Measurements from ENCODE around the gene PAXX. TPM values are rescaled to one million over a fixed set of nuclear protein-coding genes. Genes with fewer than 3 reads are reported as not detected.

Gene PAXX
- total RNA-seq, 1 experiment from 2014 or later, result 89.0 TPM

DNA sequence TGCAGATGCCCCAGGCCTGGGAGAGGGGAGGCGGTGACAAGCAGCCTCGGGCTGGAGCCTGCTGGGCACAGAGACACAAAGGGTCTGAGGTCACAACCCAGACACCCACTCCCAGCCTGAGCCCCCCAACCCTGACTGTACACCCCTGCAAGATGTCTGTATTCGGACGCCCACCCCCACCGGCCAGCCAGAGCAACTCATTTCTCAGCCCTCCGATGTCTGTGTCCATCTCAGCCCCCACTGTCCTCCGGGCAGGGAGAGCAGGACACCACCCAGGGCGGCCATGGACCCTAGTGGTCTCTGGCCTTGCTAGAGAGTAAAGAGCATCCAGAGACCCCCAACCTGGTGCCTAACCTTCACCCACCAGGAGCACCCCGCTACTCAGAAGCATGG lies 36.3 kb upstream of the PAXX start:
- no peaks in the 10 kb centered on the region for H3K9me3 ChIP-seq (ENCODE audit: control insufficient read depth in 1 of 2, insufficient read depth in 1 of 2, low read depth in 1 of 2, low read length in 2 of 2)
- no peaks in the 10 kb centered on the region for H4K20me1 ChIP-seq (ENCODE audit: insufficient read depth)
- H3K4me1 ChIP-seq (ENCODE audit: control insufficient read depth in 1 of 2, insufficient read depth in 2 of 2, low read length in 2 of 2), result peaks cover 2 to 5% of the 10 kb centered on the region in 2 experiments; a peak in 3 of 4 replicates
- no peak overlapping the region for H3K4me2 ChIP-seq (ENCODE audit: low read length)
- DNase-seq (ENCODE audit: low read depth, low spot score), result no peak
- H3K27ac ChIP-seq (ENCODE audit: low read depth, low read length), result no peak overlapping the region
- ATAC-seq, result no peak
- ChIA-PET RAD21 (ENCODE audit: low non-redundant PET in 1 of 2, low total read pairs in 2 of 2, uncharacterized antibody in 2 of 2, unreplicated experiment in 2 of 2) (no interaction called here), CTCF (no interaction called here), POLR2A (no interaction called here)
- BruUV-seq (replicated peaks), result no TSS peak
- intact Hi-C loops (cut with micrococcal nuclease), result no loop called here
- no peaks in the 10 kb centered on the region for H3K36me3 ChIP-seq (ENCODE audit: control insufficient read depth in 1 of 2, insufficient read depth in 2 of 2, low read length in 2 of 2)
- H3K27me3 ChIP-seq (ENCODE audit: insufficient read depth, low read length), result no peaks in the 10 kb centered on the region
- no peak overlapping the region for H2AFZ ChIP-seq (ENCODE audit: low read depth, low read length, poor library complexity, severe bottlenecking)
- no peak overlapping the region for H3K9ac ChIP-seq (ENCODE audit: low read length)
- no peak overlapping the region for H3K4me3 ChIP-seq (replicated peaks in 1 of 2; ENCODE audit: low read depth in 1 of 2, low read length in 2 of 2)
- no peak for TF ChIP-seq EGR1 (IDR thresholded peaks at IDR 0.05; ENCODE audit: low read depth)
- no peak for TF ChIP-seq RAD21 (IDR thresholded peaks at IDR 0.05; ENCODE audit: low read depth)
- TF ChIP-seq ELF1 (IDR thresholded peaks at IDR 0.05; ENCODE audit: borderline replicate concordance, low read depth), result no peak
- no peak for TF ChIP-seq FOSL1 (IDR thresholded peaks at IDR 0.05; ENCODE audit: low read depth)
- TF ChIP-seq EZH2 (IDR thresholded peaks at IDR 0.05), result no peak
- TF ChIP-seq EZH2phosphoT487 (IDR thresholded peaks at IDR 0.05; ENCODE audit: borderline replicate concordance), result no peak
- TF ChIP-seq, protein P1, sequence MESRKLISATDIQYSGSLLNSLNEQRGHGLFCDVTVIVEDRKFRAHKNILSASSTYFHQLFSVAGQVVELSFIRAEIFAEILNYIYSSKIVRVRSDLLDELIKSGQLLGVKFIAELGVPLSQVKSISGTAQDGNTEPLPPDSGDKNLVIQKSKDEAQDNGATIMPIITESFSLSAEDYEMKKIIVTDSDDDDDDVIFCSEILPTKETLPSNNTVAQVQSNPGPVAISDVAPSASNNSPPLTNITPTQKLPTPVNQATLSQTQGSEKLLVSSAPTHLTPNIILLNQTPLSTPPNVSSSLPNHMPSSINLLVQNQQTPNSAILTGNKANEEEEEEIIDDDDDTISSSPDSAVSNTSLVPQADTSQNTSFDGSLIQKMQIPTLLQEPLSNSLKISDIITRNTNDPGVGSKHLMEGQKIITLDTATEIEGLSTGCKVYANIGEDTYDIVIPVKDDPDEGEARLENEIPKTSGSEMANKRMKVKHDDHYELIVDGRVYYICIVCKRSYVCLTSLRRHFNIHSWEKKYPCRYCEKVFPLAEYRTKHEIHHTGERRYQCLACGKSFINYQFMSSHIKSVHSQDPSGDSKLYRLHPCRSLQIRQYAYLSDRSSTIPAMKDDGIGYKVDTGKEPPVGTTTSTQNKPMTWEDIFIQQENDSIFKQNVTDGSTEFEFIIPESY (IDR thresholded peaks at IDR 0.05; ENCODE audit: extremely low read depth, insufficient replicate concordance, low read length), result no peak
- no peaks in the 10 kb centered on the region for H3K79me2 ChIP-seq (ENCODE audit: insufficient read depth, low read length)
- H3K9me2 ChIP-seq (ENCODE audit: insufficient read depth), result no peaks in the 10 kb centered on the region

DNA sequence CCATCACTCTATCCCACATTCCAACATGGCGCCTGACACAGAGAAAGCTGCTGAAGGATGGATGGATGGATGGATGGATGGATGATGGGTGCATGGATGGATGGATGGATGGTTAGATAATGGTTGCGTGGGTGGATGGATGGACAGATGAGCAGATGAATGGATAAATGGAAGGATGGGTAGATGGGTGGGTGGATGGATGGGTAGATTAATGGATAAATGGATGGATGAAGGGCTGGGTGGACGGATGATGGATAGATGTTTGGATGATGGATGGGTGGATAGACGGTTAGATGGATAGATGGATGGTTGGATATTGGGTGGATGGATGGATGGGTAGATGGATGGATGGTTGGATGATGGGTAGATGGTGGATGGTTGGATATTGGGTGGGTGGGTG lies 35.6 kb upstream of the PAXX start:
- no TSS peak for BruUV-seq (replicated peaks)

More for the DNA sequence above, 35.6 kb upstream of the PAXX start:
- H2AFZ ChIP-seq (ENCODE audit: low read depth, low read length, poor library complexity, severe bottlenecking), result no peak overlapping the region
- CTCF ChIA-PET, result no interaction called here
- H3K4me3 ChIP-seq (replicated peaks in 1 of 2; ENCODE audit: low read depth in 1 of 2, low read length in 2 of 2), result no peak overlapping the region
- H3K27ac ChIP-seq (ENCODE audit: low read depth, low read length), result no peak overlapping the region
- no peaks in the 10 kb centered on the region for H3K27me3 ChIP-seq (ENCODE audit: insufficient read depth, low read length)
- DNase-seq (ENCODE audit: low read depth, low spot score), result no peak
- H3K79me2 ChIP-seq (ENCODE audit: insufficient read depth, low read length), result no peaks in the 10 kb centered on the region
- RAD21 ChIA-PET (ENCODE audit: low non-redundant PET in 1 of 2, low total read pairs in 2 of 2, uncharacterized antibody in 2 of 2, unreplicated experiment in 2 of 2), result no interaction called here
- H4K20me1 ChIP-seq (ENCODE audit: insufficient read depth), result no peaks in the 10 kb centered on the region
- no peak for TF ChIP-seq POLR2AphosphoS5 (IDR thresholded peaks at IDR 0.05; ENCODE audit: low read depth, low read length)
- TF ChIP-seq, protein P2, sequence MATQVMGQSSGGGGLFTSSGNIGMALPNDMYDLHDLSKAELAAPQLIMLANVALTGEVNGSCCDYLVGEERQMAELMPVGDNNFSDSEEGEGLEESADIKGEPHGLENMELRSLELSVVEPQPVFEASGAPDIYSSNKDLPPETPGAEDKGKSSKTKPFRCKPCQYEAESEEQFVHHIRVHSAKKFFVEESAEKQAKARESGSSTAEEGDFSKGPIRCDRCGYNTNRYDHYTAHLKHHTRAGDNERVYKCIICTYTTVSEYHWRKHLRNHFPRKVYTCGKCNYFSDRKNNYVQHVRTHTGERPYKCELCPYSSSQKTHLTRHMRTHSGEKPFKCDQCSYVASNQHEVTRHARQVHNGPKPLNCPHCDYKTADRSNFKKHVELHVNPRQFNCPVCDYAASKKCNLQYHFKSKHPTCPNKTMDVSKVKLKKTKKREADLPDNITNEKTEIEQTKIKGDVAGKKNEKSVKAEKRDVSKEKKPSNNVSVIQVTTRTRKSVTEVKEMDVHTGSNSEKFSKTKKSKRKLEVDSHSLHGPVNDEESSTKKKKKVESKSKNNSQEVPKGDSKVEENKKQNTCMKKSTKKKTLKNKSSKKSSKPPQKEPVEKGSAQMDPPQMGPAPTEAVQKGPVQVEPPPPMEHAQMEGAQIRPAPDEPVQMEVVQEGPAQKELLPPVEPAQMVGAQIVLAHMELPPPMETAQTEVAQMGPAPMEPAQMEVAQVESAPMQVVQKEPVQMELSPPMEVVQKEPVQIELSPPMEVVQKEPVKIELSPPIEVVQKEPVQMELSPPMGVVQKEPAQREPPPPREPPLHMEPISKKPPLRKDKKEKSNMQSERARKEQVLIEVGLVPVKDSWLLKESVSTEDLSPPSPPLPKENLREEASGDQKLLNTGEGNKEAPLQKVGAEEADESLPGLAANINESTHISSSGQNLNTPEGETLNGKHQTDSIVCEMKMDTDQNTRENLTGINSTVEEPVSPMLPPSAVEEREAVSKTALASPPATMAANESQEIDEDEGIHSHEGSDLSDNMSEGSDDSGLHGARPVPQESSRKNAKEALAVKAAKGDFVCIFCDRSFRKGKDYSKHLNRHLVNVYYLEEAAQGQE (IDR thresholded peaks at IDR 0.05; ENCODE audit: low read depth), result no peak
- no peak for TF ChIP-seq TCF7L2 (IDR thresholded peaks at IDR 0.05; ENCODE audit: borderline replicate concordance, extremely low read depth, insufficient read depth, insufficient read length)
- TF ChIP-seq SRF (IDR thresholded peaks at IDR 0.05; ENCODE audit: low read depth), result no peak
- no peak for TF ChIP-seq EGR1 (IDR thresholded peaks at IDR 0.05; ENCODE audit: low read depth)
- TF ChIP-seq SIN3A (IDR thresholded peaks at IDR 0.05; ENCODE audit: low read depth), result no peak
- no peak for TF ChIP-seq EZH2phosphoT487 (IDR thresholded peaks at IDR 0.05; ENCODE audit: borderline replicate concordance)
- TF ChIP-seq, protein P3, sequence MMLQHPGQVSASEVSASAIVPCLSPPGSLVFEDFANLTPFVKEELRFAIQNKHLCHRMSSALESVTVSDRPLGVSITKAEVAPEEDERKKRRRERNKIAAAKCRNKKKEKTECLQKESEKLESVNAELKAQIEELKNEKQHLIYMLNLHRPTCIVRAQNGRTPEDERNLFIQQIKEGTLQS (IDR thresholded peaks at IDR 0.05), result no peak
- no peak overlapping the region for H3K9ac ChIP-seq (ENCODE audit: low read length)
- no peak overlapping the region for H3K4me2 ChIP-seq (ENCODE audit: low read length)
- no peak for ATAC-seq
- H3K9me3 ChIP-seq (ENCODE audit: control insufficient read depth in 1 of 2, insufficient read depth in 1 of 2, low read depth in 1 of 2, low read length in 2 of 2), result no peaks in the 10 kb centered on the region
- no peaks in the 10 kb centered on the region for H3K4me1 ChIP-seq (ENCODE audit: control insufficient read depth in 1 of 2, insufficient read depth in 2 of 2, low read length in 2 of 2)
- H3K9me2 ChIP-seq (ENCODE audit: insufficient read depth), result no peaks in the 10 kb centered on the region
- POLR2A ChIA-PET, result no interaction called here
- no peaks in the 10 kb centered on the region for H3K36me3 ChIP-seq (ENCODE audit: control insufficient read depth in 1 of 2, insufficient read depth in 2 of 2, low read length in 2 of 2)
- intact Hi-C loops (cut with micrococcal nuclease), result no loop called here

Measured in HCT116 (cell line).